Measurements from ENCODE around the gene KCNJ18.
"Not testable (repeated sequence)": the region's sequence is repeated elsewhere in the genome, so short reads cannot be mapped to it uniquely, and the experiment has no call there.

Gene KCNJ18
- 0 reads per million in 4 donors for total RNA-seq

DNA sequence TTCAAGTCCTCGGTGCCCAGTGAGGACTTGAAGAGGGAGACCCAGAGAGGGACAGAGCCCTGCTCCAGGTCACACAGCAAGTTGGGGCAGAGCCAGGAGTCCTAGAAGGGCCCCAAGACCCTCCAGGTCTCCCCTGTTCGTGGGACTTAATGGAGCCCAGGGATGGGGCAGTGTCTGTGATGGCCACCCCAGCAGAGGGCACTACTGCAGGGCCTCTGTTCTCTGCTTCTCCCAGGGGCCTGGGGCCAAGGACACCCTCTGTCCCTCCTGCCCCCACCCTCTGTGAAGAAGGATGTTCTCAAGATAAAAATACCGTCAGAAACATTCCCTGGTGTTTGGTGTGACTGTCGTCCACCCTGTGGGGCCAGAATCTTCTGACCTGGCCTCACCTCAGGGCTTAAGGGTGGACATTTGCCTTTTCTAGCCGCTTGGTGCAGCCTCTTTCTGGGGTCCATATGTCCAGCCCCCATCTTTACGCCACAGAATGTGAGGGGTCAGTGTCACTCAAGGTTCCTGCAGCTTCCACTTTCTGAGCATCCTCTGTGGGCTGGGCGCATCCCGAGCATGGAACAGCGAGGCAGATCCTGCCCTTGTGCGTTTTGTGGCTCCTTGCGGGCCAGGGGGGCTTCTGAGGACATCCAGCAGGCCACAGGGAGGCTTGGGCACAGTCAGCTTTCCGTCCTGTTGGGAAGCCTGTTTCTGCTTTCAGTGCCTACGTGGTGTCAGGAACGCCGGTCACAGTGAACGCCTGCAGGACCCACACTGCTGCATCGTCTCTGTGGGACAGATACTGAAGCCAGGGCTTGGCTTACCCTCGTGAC, at the start of gene KCNJ18:
Gene KCNJ18, plus strand, starts transcription at position 641 of the 821 bp plus-strand sequence. CDS start 10,264 bp downstream, outside the sequence.
- DNase-seq = not testable (repeated sequence)

DNA sequence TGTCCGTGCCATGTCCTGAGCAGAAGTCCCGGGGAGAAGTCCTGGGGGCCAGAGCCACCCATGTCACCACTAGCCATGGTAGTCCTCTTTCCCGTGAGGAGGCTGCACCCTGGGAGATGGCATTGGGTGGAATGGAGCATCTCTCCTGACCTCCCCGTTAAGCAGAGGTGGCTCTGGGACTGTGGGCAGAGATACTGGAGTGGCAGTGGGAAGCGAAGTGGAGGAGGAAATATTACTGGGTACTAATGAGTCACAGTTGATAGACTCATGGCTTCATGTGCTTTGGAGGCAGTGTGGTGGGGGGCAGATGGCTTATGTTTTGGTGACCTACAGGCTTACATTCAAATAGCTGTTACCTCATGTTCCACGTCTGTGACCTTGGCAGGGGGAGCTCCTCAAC, 44.2 kb upstream of the KCNJ18 start:
- DNase-seq = not testable (repeated sequence)

DNA sequence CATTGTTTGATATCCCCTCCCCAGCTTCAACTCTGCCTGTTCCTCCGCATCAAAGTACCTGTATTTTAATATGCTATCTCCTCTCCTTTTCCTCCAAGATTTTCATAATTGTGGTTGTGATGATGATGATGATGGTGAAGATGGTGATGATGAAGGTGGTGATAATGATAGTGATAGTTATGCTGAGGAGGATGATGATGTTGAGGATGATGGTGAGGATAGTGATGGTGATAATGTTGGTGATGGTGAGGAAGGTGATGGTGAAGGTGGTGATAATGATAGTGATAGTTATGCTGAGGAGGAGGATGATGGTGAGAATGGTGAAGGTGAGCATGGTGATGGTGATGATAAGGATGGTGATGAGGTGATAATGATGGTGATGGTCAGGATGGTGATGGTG, 42.3 kb upstream of the KCNJ18 start:
- DNase-seq = not testable (repeated sequence)

GRCh38 chr17:21652049-21652448, 40.3 kb upstream of the KCNJ18 start:
- not testable (repeated sequence) for DNase-seq

DNA sequence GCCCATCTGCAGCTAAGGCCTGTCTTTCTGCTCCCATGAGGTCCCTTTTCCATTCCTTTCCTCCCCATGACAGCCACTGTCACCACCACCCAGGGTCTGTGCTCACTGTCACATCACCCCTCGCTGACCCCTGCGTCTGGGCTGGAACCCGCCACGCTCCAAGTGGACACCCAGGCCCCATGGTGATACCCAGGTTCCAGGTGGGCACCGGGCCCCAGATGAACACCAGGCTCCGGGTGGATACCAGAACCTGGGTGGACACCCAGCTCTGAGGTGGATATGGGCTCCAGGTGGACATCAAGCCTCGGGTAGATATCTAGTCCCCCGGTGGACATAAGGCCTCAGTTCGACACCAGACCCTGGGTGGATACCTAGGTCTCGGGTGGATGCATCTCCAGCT, 39.1 kb upstream of the KCNJ18 start:
- not testable (repeated sequence) for DNase-seq

DNA sequence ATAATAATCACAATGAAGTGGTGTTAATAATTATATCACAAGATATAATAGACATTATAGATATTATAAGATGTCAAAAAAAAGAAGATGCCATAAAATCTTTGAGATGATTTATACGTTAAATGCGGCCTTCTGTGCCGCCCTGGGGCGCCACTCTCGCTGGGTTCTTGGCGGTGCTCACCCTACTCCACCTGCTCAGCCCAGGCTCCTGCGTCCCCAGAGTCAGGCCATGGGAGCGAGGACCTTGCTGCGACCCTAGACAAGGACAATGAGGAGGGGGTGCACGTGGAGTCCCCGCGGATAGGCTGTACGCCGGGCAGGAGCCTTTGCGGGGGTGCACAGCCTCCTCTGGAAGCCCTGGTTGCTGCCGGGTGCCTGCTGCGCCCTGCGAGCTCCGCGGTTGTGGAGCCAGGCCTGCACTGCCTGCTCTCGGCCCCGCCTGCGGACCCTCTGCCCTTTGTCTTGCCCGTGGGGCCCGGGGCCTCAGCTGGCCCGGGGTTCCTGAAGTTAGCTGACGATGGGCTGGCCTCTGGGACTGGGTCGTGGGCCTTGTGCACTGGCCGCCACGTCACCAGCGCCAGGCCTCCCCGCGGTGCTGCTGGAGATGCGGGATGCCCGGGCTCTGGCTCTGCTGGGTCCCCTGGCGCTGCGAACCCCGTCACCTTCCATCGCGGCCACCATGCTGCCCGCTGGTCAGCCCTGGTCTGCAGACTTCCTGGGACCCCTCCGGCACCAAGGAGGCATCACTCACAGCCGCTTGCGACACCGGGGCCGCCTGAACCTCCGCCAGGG, 35.6 kb upstream of the KCNJ18 start:
- not testable (repeated sequence) for DNase-seq

- DNase-seq = not testable (repeated sequence)
These were observed 32.7 kb upstream of the KCNJ18 start for GRCh38 chr17:21659635-21660034.

DNA sequence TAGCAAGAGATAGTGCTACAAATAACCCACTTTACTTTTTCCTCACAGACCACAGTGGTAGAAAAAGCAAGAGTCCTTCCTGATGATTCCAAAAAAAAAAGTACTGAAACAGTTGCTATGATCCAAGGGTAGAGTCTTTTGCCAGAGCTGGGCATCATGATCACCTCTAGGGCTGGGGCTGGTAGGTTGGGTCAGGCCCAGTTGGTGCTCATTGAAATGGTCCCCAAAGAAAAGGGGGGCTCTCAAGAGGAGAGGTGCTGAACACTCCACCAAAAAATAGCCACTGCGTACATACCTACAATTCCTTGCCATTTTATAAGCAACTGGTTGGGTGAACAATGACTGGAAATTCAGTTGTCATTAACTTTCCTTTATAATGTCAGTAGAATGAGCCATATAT, 30.9 kb upstream of the KCNJ18 start:
- not testable (repeated sequence) for DNase-seq

DNA sequence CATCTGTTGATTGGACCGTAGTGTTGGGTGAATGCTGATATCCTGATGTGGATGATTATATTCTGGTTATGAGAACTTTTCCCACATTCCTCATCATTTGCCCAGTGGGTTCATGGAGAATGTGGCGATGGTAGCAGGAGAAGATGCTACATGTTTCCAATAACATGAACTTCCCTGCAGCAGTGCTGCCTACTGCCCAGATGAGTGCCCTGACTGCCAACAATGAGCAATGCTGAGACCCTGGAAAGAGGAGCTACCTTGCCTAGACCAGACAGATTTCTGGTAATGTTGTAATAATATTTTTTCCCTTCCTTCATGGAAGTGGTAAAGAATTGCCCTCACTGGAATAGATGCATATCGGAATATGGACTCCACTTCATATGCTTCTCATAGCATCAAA, 29.2 kb upstream of the KCNJ18 start:
- not testable (repeated sequence) for DNase-seq

GRCh38 chr17:21663614-21664474, 28.5 kb upstream of the KCNJ18 start:
- not testable (repeated sequence) for DNase-seq

GRCh38 chr17:21665171-21665570, 27.2 kb upstream of the KCNJ18 start:
- DNase-seq = not testable (repeated sequence)

GRCh38 chr17:21665935-21666493, 26.3 kb upstream of the KCNJ18 start:
- not testable (repeated sequence) for DNase-seq

- not testable (repeated sequence) for DNase-seq
These were observed 25.5 kb upstream of the KCNJ18 start for GRCh38 chr17:21666711-21667412.

GRCh38 chr17:21667413-21668117, 24.8 kb upstream of the KCNJ18 start:
- not testable (repeated sequence) for DNase-seq

DNA sequence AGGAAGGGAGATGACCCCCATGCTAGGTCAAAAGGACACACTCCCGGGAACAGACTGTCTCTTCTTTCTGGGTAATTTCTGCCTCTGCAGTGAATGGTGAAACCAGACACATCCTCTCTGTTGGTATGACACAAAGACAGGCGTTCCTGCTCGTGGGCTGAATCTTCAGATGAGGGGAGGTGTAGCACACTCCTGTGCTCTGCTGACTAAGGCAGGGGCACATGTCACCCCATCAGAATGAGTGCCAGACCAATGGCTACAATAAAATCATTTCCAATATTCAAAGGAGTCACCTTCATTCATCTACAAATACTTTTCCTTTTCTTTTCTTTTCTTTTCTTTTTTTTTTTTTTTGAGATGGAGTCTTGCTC, 24.2 kb upstream of the KCNJ18 start:
- DNase-seq = not testable (repeated sequence)

DNA sequence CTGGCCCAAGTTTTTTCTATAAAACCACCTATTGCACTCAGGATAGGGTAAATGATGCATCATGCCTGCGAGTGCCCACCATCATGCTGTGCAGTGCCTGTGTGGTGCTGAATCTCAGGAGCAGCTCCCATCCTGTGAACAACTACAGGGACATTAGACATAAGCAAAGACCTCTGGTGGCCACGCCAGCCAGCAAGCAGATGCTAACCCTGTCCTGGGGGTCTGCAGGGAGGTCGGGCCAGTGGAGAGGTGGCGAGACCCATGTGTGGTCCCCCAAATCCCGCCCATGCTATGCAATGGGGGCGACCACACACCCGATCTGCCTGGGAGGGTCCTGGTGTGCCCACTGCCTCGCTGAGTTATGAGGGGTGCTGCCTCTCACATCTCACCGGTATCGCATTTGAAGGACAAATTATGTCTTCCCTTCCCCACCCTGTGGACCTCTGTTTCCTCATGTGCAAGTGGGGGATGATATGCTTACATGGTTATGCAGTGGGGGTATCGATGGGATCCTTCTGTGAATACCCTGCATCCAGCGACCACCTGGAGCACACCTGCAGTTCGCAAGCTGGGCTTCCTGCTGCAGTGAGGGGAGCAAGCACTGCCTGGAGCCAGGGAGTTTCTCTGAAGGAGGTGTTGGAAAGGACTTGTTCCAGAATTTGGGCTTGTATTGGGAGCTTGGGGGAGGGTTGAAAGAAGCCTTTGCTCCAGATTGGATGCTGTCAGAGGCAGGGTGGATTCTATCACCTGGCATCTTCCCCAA, 23.4 kb upstream of the KCNJ18 start:
- not testable (repeated sequence) for DNase-seq

GRCh38 chr17:21669616-21670360, 22.5 kb upstream of the KCNJ18 start:
- not testable (repeated sequence) for DNase-seq

GRCh38 chr17:21670361-21671155, 21.8 kb upstream of the KCNJ18 start:
- not testable (repeated sequence) for DNase-seq

Measured in T-helper 1 cell (primary cell).